SK-N-SH treated with all-trans-retinoic acid at 6 μM for 48 hours (cell line): ENCODE measurements around the gene NEURL1B.

Experiments used
- ATAC-seq: fragments of 200-7000 bp; cut with Tn5 transposase; 3 replicates; pipeline ENCODE4 v1.9.1; 2020; ENCODE audit warnings: mild to moderate bottlenecking, moderate library complexity
- ARNTL ChIP-seq: fragments of 450-650 bp; formaldehyde crosslinking; IDR thresholded peaks from 2 replicates; pipeline ENCODE4 v1.5.0; 2020; ENCODE audit warnings: low read depth, mild to moderate bottlenecking, moderate library complexity, borderline replicate concordance
- BACH2 ChIP-seq: fragments of 250-450 bp; sonication (Bioruptor Pico); IDR thresholded peaks from 2 replicates; pipeline ENCODE4 v1.9.0; 2021; ENCODE audit warnings: mild to moderate bottlenecking, borderline replicate concordance
- CSDC2 ChIP-seq: fragments of 250-450 bp; sonication (Bioruptor Pico); IDR thresholded peaks from 2 replicates; pipeline ENCODE4 v1.5.0; 2020; ENCODE audit warnings: mild to moderate bottlenecking, moderate library complexity
- CSRNP3 ChIP-seq: fragments of 250-450 bp; sonication (Bioruptor Pico); IDR thresholded peaks from 2 replicates; pipeline ENCODE4 v1.5.1; 2021; ENCODE audit warnings: mild to moderate bottlenecking, moderate library complexity
- ESRRG ChIP-seq: fragments of 250-450 bp; sonication (Bioruptor Pico); IDR thresholded peaks from 2 replicates; pipeline ENCODE4 v1.6.1; 2021; ENCODE audit warnings: mild to moderate bottlenecking
- GLIS3 ChIP-seq: fragments of 250-450 bp; sonication (Bioruptor Pico); IDR thresholded peaks from 2 replicates; pipeline ENCODE4 v1.5.0; 2020; ENCODE audit warnings: mild to moderate bottlenecking, moderate library complexity
- ISL1 ChIP-seq: fragments of 250-450 bp; sonication (Bioruptor Pico); IDR thresholded peaks from 2 replicates; pipeline ENCODE4 v2.1.2; 2022; ENCODE audit warnings: mild to moderate bottlenecking, moderate library complexity
- OSR1 ChIP-seq: fragments of 250-450 bp; sonication (Bioruptor Pico); IDR thresholded peaks from 2 replicates; pipeline ENCODE4 v1.8.0; 2022; ENCODE audit warnings: moderate library complexity, mild to moderate bottlenecking, inconsistent platforms
- PATZ1 ChIP-seq: fragments of 250-450 bp; sonication (Bioruptor Pico); IDR thresholded peaks from 2 replicates; pipeline ENCODE4 v1.8.0; 2020; ENCODE audit warnings: mild to moderate bottlenecking, moderate library complexity, borderline replicate concordance
- POU6F1 ChIP-seq: fragments of 250-450 bp; sonication (Bioruptor Pico); IDR thresholded peaks from 2 replicates; pipeline ENCODE4 v1.8.0; 2021; ENCODE audit warnings: low read depth, mild to moderate bottlenecking, moderate library complexity, borderline replicate concordance
- PPARA ChIP-seq: fragments of 250-450 bp; sonication (Bioruptor Pico); IDR thresholded peaks from 2 replicates; pipeline ENCODE4 v1.5.0; 2020; ENCODE audit warnings: mild to moderate bottlenecking, borderline replicate concordance
- RARB ChIP-seq: fragments of 250-450 bp; sonication (Bioruptor Pico); IDR thresholded peaks from 2 replicates; pipeline ENCODE4 v1.8.0; 2021; ENCODE audit warnings: mild to moderate bottlenecking, moderate library complexity
- SNAI2 ChIP-seq: fragments of 250-450 bp; sonication (Bioruptor Pico); IDR thresholded peaks from 2 replicates; pipeline ENCODE4 v1.5.0; 2020; ENCODE audit warnings: mild to moderate bottlenecking, moderate library complexity
- TCF4 ChIP-seq: fragments of 250-450 bp; sonication (Bioruptor Pico); IDR thresholded peaks from 2 replicates; pipeline ENCODE4 v1.8.0; 2021; ENCODE audit warnings: mild to moderate bottlenecking, moderate library complexity, borderline replicate concordance
- TOX ChIP-seq: fragments of 250-450 bp; sonication (Bioruptor Pico); IDR thresholded peaks from 2 replicates; pipeline ENCODE4 v1.8.0; 2021; ENCODE audit warnings: mild to moderate bottlenecking, moderate library complexity, borderline replicate concordance
- TSHZ2 ChIP-seq: fragments of 250-450 bp; sonication (Bioruptor Pico); IDR thresholded peaks from 2 replicates; pipeline ENCODE4 v1.5.0; 2020; ENCODE audit warnings: mild to moderate bottlenecking, moderate library complexity
- ZC3H10 ChIP-seq: fragments of 250-450 bp; sonication (Bioruptor Pico); IDR thresholded peaks from 2 replicates; pipeline ENCODE4 v1.5.1; 2021; ENCODE audit warnings: mild to moderate bottlenecking, moderate library complexity
- ZFP3 ChIP-seq: fragments of 250-450 bp; sonication (Bioruptor Pico); IDR thresholded peaks from 2 replicates; pipeline ENCODE4 v1.5.0; 2020; ENCODE audit warnings: mild to moderate bottlenecking, moderate library complexity
- ZFP30 ChIP-seq: fragments of 450-650 bp; formaldehyde crosslinking; IDR thresholded peaks from 2 replicates; pipeline ENCODE4 v1.5.0; 2022; ENCODE audit warnings: mild to moderate bottlenecking, moderate library complexity
- ZNF565 ChIP-seq: fragments of 450-650 bp; formaldehyde crosslinking; conservative IDR thresholded peaks from 2 replicates; pipeline ENCODE4 v1.5.0; 2020; ENCODE audit warnings: low read depth, mild to moderate bottlenecking, moderate library complexity
- ZNF70 ChIP-seq: fragments of 450-650 bp; formaldehyde crosslinking; IDR thresholded peaks from 2 replicates; pipeline ENCODE4 v1.5.0; 2020; ENCODE audit warnings: mild to moderate bottlenecking, moderate library complexity
- ZNF8 ChIP-seq: fragments of 450-650 bp; formaldehyde crosslinking; IDR thresholded peaks from 2 replicates; pipeline ENCODE4 v1.5.0; 2020; ENCODE audit warnings: mild to moderate bottlenecking, moderate library complexity

NEURL1B gene

GRCh38 chr5:172642051-172642409 is 967 bp downstream of the NEURL1B start:
- TF ChIP-seq ZNF8 (CRISPR knock-in tag): no peak
- TF ChIP-seq ZNF565: no peak
- no peak for TF ChIP-seq GLIS3 (CRISPR knock-in tag)
- TF ChIP-seq ISL1 (CRISPR knock-in tag): no peak
- TF ChIP-seq SNAI2 (CRISPR knock-in tag): no peak
- TF ChIP-seq ZFP3: no peak
- TF ChIP-seq ZNF70 (CRISPR knock-in tag): no peak
- TF ChIP-seq POU6F1: no peak
- TF ChIP-seq PATZ1 (CRISPR knock-in tag): no peak
- no peak for TF ChIP-seq ARNTL (CRISPR knock-in tag)
- no peak for TF ChIP-seq ZC3H10 (CRISPR knock-in tag)
- TF ChIP-seq CSRNP3 (CRISPR knock-in tag): no peak
- no peak for TF ChIP-seq TCF4 (CRISPR knock-in tag)
- TF ChIP-seq PPARA (CRISPR knock-in tag): no peak

GRCh38 chr5:172642486-172642885 is 1.4 kb downstream of the NEURL1B start:
- ATAC-seq: no peak
- TF ChIP-seq GLIS3 (CRISPR knock-in tag) (no peak), ZNF8 (CRISPR knock-in tag) (no peak), SNAI2 (CRISPR knock-in tag) (no peak), CSRNP3 (CRISPR knock-in tag) (no peak), ZC3H10 (CRISPR knock-in tag) (no peak)

More at GRCh38 chr5:172642051-172642409, 967 bp downstream of the NEURL1B start:
- ATAC-seq: no peak

GRCh38 chr5:172642926-172643871 is 2.1 kb downstream of the NEURL1B start:
- no peak for ATAC-seq
- no peak for TF ChIP-seq ZNF70 (CRISPR knock-in tag)
- TF ChIP-seq, all 23 proteins: peak for 0

- no peak for TF ChIP-seq ISL1 (CRISPR knock-in tag)
- TF ChIP-seq ARNTL (CRISPR knock-in tag): no peak
- no peak for TF ChIP-seq TOX (CRISPR knock-in tag)
- no peak for TF ChIP-seq BACH2
- no peak for TF ChIP-seq ZFP3
- no peak for TF ChIP-seq OSR1
- no peak for TF ChIP-seq ESRRG (CRISPR knock-in tag)
- TF ChIP-seq CSDC2 (CRISPR knock-in tag): no peak
- no peak for TF ChIP-seq ZNF565
- TF ChIP-seq ZFP30: no peak
- TF ChIP-seq TSHZ2 (CRISPR knock-in tag): no peak
- no peak for TF ChIP-seq SNAI2 (CRISPR knock-in tag)
- TF ChIP-seq RARB: no peak
- TF ChIP-seq ZNF70 (CRISPR knock-in tag): no peak
- no peak for ATAC-seq
These were observed 3.2 kb downstream of the NEURL1B start for GRCh38 chr5:172644266-172644665.
